NT2/D1 (cell line): ENCODE data around the gene ERMN.

Source experiments
- SUZ12 ChIP-seq: IDR thresholded peaks from 2 replicates; pipeline ENCODE4 v1.6.1; 2011; ENCODE audit not compliant: insufficient read length, insufficient read depth; ENCODE audit errors: extremely low read depth
- YY1 ChIP-seq: IDR thresholded peaks from 2 replicates; pipeline ENCODE4 v1.6.1; 2011; ENCODE audit not compliant: insufficient read length, insufficient read depth
- ZNF274 ChIP-seq: IDR thresholded peaks from 2 replicates; pipeline ENCODE4 v1.6.1; 2011; ENCODE audit warnings: mild to moderate bottlenecking, low read depth, low read length

DNA sequence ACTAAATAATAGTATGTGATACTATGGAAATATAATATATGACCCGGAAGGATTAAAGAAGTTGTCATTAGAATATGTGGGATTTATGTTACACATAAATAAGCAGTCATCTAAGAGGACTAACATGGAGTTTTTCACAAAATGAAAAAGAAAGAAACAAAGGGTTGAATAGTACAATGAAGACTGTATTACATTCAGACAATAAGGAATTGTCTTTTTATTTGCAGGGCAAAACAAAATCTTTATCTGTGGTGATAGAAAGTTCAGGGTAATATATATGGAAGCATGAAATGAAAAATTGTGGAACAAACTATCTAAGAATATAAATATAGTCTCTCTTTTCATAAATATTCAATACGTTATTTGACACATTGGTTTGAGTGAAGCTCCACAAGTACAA, 5.8 kb downstream of the ERMN start:
- TF ChIP-seq ZNF274, result no peak
- TF ChIP-seq YY1, result no peak
- no peak for TF ChIP-seq SUZ12
